ENCODE data around the gene CST4.
"Not testable (repeated sequence)": the region's sequence is repeated elsewhere in the genome, so short reads cannot be mapped to it uniquely, and the experiment has no call there.

Gene CST4

DNA sequence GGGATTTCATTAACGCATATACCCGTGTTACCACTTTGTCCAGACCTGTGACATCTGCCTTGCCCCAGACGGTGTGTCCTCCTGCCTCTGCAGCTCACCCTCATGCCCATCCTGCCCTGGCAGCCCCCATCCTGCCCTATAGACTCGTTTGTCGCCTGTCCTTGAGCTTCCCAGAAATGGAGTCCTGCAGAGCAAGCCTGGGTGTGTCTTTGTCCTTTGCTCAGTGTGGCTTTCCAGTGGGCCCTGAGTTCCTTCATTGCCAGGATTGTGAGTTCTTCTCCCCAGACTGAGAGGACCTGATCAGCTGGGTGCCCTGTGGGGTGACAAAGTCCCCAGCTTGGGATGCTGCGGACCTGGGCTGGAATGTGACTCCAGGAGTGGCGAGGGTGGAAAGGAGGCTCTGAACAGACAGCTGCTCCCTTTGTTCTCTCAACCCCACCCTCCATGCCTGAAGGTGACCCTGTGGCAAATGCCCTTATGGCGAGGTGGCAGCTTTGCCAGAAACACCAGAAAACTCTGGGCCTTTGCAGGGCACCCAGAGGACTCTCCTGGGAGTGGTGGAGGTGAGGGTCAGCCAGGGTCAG, 48.7 kb downstream of the CST4 start:
- no peak for DNase-seq

DNA sequence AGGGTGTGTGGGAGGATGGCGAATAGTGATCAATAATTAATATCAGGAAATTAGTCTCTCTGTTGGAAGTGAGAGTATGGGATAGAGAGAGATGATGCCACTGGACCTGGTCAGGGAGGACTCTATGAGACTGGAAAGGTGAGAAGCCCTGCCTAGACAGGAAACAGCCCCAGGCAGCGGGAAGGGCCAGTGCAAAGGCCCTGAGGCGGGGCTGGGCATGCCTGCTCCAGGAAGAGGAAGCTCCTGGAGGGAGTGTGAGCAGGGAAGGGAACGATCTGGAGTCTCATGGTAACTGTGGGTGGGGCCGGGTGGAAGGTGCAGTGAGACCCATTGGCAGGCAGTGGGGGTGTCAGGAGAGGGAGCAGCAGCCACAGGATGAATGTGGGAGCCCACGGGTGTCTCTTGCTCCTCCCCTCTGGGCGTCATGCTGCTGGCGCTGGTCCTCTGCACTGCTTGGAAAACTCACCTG, 49.3 kb downstream of the CST4 start:
- DNase-seq = no peak

GRCh38 chr20:23638309-23638708, 50.5 kb downstream of the CST4 start:
- no peak for DNase-seq

GRCh38 chr20:23637282-23638221, 51.3 kb downstream of the CST4 start, which contains the start of gene CST3:
TSS of gene CST3 (minus strand) at chr20:23637955. CDS start at chr20:23637862, 93 bp downstream.
- peak; percentile 84 for DNase-seq

- no peak for DNase-seq
These were observed 51.9 kb downstream of the CST4 start for GRCh38 chr20:23636908-23637281.

GRCh38 chr20:23636182-23636907, 52.5 kb downstream of the CST4 start:
- DNase-seq = no peak

GRCh38 chr20:23635768-23636090, 53.1 kb downstream of the CST4 start:
- DNase-seq = not testable (repeated sequence)

Measured in retina (tissue), 1 donor.